OCI-LY7 (cell line): ENCODE results near the gene CLSTN3. TPM values are rescaled to one million over a fixed set of nuclear protein-coding genes. Genes with fewer than 3 reads are reported as not detected.

Experiments
- BruUV-seq: library from RNA; stranded (reverse); fragments of 400-500 nt; replicated peaks from 2 replicates; lab custom pipeline; 2021; lab: Mats Ljungman, UMichigan
- CTCF ChIA-PET: fragments of 300-600 bp; sonication (Branson Sonifier 250); formaldehyde crosslinking; loops from one replicate; lab custom pipeline; 2022; ENCODE audit warnings: antibody characterized with exemption; ENCODE audit not compliant: unreplicated experiment; lab: Charles Lee
- POLR2A ChIA-PET: fragments of 300-600 bp; sonication (Branson Sonifier 250); formaldehyde crosslinking; loops from one replicate; lab custom pipeline; 2022; ENCODE audit warnings: antibody characterized with exemption; lab: Charles Lee
- DNase-seq: peaks from one replicate; pipeline ENCODE4 v3.0.0-alpha.2; 2015; ENCODE audit warnings: low spot score
- H2AFZ ChIP-seq: fragments of 200-600 bp; sonication (generic), shearing (Covaris generic); 2 replicates; pipeline ENCODE4 v1.6.1; 2014; ENCODE audit warnings: mild to moderate bottlenecking, antibody characterized with exemption, low read length, moderate library complexity
- H3K27ac ChIP-seq: fragments of 200-600 bp; sonication (generic); 2 replicates; pipeline ENCODE4 v1.5.1; 2014; ENCODE audit warnings: mixed run types, low read depth, mild to moderate bottlenecking, moderate library complexity, low read length, inconsistent platforms; ENCODE audit not compliant: poor library complexity, severe bottlenecking
- H3K36me3 ChIP-seq: fragments of 200-600 bp; sonication (generic); 2 replicates; pipeline ENCODE4 v1.6.1; 2014; ENCODE audit warnings: mild to moderate bottlenecking, antibody characterized with exemption, low read length, moderate library complexity, mixed read lengths; ENCODE audit not compliant: insufficient read depth
- H3K4me1 ChIP-seq: fragments of 200-600 bp; sonication (generic); 2 replicates; pipeline ENCODE4 v1.5.1; 2014; ENCODE audit warnings: mild to moderate bottlenecking, low read length; ENCODE audit not compliant: insufficient read depth, poor library complexity, severe bottlenecking
- H3K4me2 ChIP-seq: fragments of 200-600 bp; sonication (generic); 2 replicates; pipeline ENCODE4 v1.6.1; 2014; ENCODE audit warnings: mild to moderate bottlenecking, low read length
- H3K4me3 ChIP-seq: fragments of 200-600 bp; sonication (generic); 2 replicates; pipeline ENCODE4 v1.5.1; 2014; ENCODE audit warnings: mild to moderate bottlenecking, low read depth, low read length; ENCODE audit not compliant: poor library complexity, severe bottlenecking
- H3K79me2 ChIP-seq: fragments of 200-600 bp; sonication (generic); 2 replicates; pipeline ENCODE4 v1.6.1; 2016; ENCODE audit warnings: low read depth, mild to moderate bottlenecking, low read length, moderate library complexity, mixed read lengths; ENCODE audit not compliant: insufficient read depth
- H3K9me2 ChIP-seq: fragments of 200-600 bp; sonication (generic); 2 replicates; pipeline ENCODE4 v1.6.1; 2016; ENCODE audit warnings: mild to moderate bottlenecking, low read length, mixed read lengths; ENCODE audit not compliant: insufficient read depth
- H3K9me3 ChIP-seq: fragments of 200-600 bp; sonication (generic); 2 replicates; pipeline ENCODE4 v1.6.1; 2014; ENCODE audit warnings: mild to moderate bottlenecking, mixed run types, low read length, mixed read lengths
- H4K20me1 ChIP-seq: fragments of 200-600 bp; sonication (generic); 2 replicates; pipeline ENCODE4 v1.6.1; 2014; ENCODE audit warnings: mild to moderate bottlenecking, antibody characterized with exemption, low read length, moderate library complexity, mixed read lengths; ENCODE audit not compliant: insufficient read depth
- CTCF ChIP-seq: fragments of 200-600 bp; sonication (generic); conservative IDR thresholded peaks from 2 replicates; pipeline ENCODE4 v1.5.1; 2014; ENCODE audit warnings: mild to moderate bottlenecking, antibody characterized with exemption, low read length, moderate library complexity, mixed read lengths
- EZH2phosphoT487 ChIP-seq: fragments of 200-600 bp; sonication (generic); IDR thresholded peaks from 2 replicates; pipeline ENCODE4 v1.6.1; 2018; ENCODE audit warnings: low read depth, borderline replicate concordance, mild to moderate bottlenecking, mixed run types, antibody characterized with exemption, low read length, moderate library complexity, mixed read lengths
- intact Hi-C: fragments of 100-400 bp; cut with micrococcal nuclease; formaldehyde crosslinking; loops from one replicate; pipeline ENCODE4 v1.10.0; 2022; ENCODE audit not compliant: unreplicated experiment
- total RNA-seq, 2 experiments: library from RNA; depleted of rRNA in 1 of 2; stranded (reverse); fragments of >200 nt in 1 of 2; shearing (Covaris generic) in 1 of 2; gene quantifications; 2 replicates each; pipeline ENCODE4 v1.2.3, GENCODE V29; 2014 to 2022

Gene CLSTN3
- total RNA-seq, 2 experiments from 2014 or later, result 18.5 to 34.2 TPM

DNA sequence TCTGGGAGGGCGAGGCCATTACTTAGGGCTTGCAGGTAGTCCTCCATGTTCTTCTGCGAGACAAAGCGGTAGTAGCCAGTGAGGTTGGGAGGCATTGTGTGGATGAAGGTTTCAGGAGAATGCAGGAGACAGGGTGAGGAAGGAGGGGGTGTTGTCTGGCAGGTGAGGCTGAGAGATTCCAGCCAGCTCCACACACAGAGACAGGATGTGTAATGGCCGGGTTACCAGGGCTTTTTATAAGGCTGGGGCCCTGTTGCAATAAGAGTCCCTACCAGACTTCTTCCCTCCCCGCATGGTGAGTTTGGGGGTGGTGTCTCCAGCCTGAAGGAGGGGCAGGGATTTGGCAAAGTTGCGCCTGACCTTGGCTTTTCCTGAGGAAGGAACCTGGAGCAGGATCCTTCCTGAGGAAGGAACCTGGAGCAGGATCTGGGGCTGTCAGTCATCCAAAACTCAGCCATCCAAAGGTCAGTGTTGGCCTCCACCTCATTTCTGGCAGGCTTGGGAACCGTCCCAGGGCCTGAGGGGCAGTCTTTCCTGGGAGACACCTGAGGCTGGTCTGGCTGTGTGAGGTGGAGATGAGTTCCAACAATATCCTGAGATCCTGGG, 1.4 kb upstream of the CLSTN3 start, which contains the start of gene RBP5:
Gene RBP5, minus strand, starts transcription at position 209 of the 606 bp plus-strand sequence. Its CDS starts 114 bp downstream, at position 95.
- no peak for DNase-seq
- TF ChIP-seq EZH2phosphoT487, result no peak
- no peak for TF ChIP-seq CTCF
- BruUV-seq, result no TSS peak
- H3K9me2 ChIP-seq, result no peaks in the 10 kb centered on the region
- H4K20me1 ChIP-seq, result no peaks in the 10 kb centered on the region
- peaks cover 20% of the 10 kb centered on the region for H3K4me1 ChIP-seq
- ChIA-PET POLR2A (no interaction called here), CTCF (no interaction called here)
- H3K36me3 ChIP-seq, result no peaks in the 10 kb centered on the region
- H2AFZ ChIP-seq, result peak within 1 kb of the TSS; percentile 87
- peak within 1 kb of the TSS; percentile 79 for H3K4me3 ChIP-seq
- H3K9me3 ChIP-seq, result no peaks in the 10 kb centered on the region
- H3K27ac ChIP-seq, result no peak within 1 kb of the TSS
- H3K4me2 ChIP-seq, result peak within 1 kb of the TSS; percentile 86
- intact Hi-C loops, result no loop called here
- H3K79me2 ChIP-seq, result no peaks in the 10 kb centered on the region

GRCh38 chr12:7129287-7129871, 792 bp upstream of the CLSTN3 start:
- no TSS peak for BruUV-seq
- intact Hi-C loops, result no loop called here
- Histone ChIP-seq H4K20me1 (no peaks in the 10 kb centered on the region), H3K27ac (no peak overlapping the region), H2AFZ (peak overlapping the region; percentile 87), H3K4me2 (peak overlapping the region; percentile 86), H3K36me3 (no peaks in the 10 kb centered on the region), H3K4me3 (peak overlapping the region; percentile 79), H3K4me1 (peaks cover 20% of the 10 kb centered on the region), H3K9me3 (no peaks in the 10 kb centered on the region), H3K9me2 (no peaks in the 10 kb centered on the region), H3K79me2 (no peaks in the 10 kb centered on the region)
- CTCF ChIA-PET, result interaction anchor here (0.7 to 1.0 kb wide), 2 partner anchors 10 to 13 kb away, joined by 3 to 4 read pairs; no protein-coding TSS in a partner anchor
- TF ChIP-seq CTCF, result no peak
- no peak for TF ChIP-seq EZH2phosphoT487
- POLR2A ChIA-PET, result no interaction called here
- DNase-seq, result no peak
